Right ventricle myocardium superior (tissue), 1 donor: Measurements from ENCODE around the gene BMF. TPM values are rescaled to one million over a fixed set of nuclear protein-coding genes. Genes with fewer than 3 reads are reported as not detected.
A peak's percentile ranks its signal among the peaks of the same experiment; 100 is the strongest.

ENCODE experiments used
- ATAC-seq: fragments of 200-7000 bp; cut with Tn5 transposase; one replicate; pipeline ENCODE4 v1.9.1; 2020; ENCODE audit warnings: mild to moderate bottlenecking; ENCODE audit not compliant: poor library complexity
- DNase-seq: peaks from one replicate; pipeline ENCODE4 v3.0.0-alpha.2; 2020
- intact Hi-C: fragments of 100-400 bp; cut with DNase I; formaldehyde crosslinking; loops from one replicate; pipeline ENCODE4 v1.11.2; 2022
- total RNA-seq: library from RNA; stranded (reverse); fragmentation: NEBNext Ultra II Directional; extraction: Animal tissue kit (Norgen Biotek cat#: 25700); gene quantifications from one replicate; pipeline ENCODE4 v1.2.1, GENCODE V29; 2021
- donor health status: DM: no; HTN: yes; CAD: no; lungs with severe emphysema.

BMF gene
- total RNA-seq, 1 donor from 2014 or later = 3.4 TPM

- intact Hi-C loops = no loop called here
- ATAC-seq (no peak), DNase-seq (peak; percentile 13)
Observed at GRCh38 chr15:40094156-40094555, 14.5 kb downstream of the BMF start.

GRCh38 chr15:40092979-40093869 lies 15.5 kb downstream of the BMF start:
- DNase-seq = peak; percentile 43
- intact Hi-C loops = no loop called here
- peak; percentile 2 for ATAC-seq

GRCh38 chr15:40092256-40092978 lies 16.3 kb downstream of the BMF start:
- intact Hi-C loops = no loop called here
- DNase-seq = peak; percentile 87
- ATAC-seq = peak; percentile 92

GRCh38 chr15:40091861-40092255 lies 16.8 kb downstream of the BMF start:
- intact Hi-C loops = no loop called here
- ATAC-seq (peak; percentile 7), DNase-seq (peak; percentile 17)

GRCh38 chr15:40090774-40091455 lies 17.8 kb downstream of the BMF start:
- ATAC-seq (no peak), DNase-seq (peak; percentile 33)
- intact Hi-C loops = no loop called here

- DNase-seq (peak; percentile 18), ATAC-seq (no peak)
- intact Hi-C loops = no loop called here
Observed at GRCh38 chr15:40088929-40089755, 19.5 kb downstream of the BMF start.

- peak; percentile 71 for DNase-seq
Observed at GRCh38 chr15:40087991-40088928, 20.4 kb downstream of the BMF start.

GRCh38 chr15:40087068-40087810 lies 21.4 kb downstream of the BMF start:
- ATAC-seq (no peak), DNase-seq (peak; percentile 6)
- intact Hi-C loops = no loop called here

More at GRCh38 chr15:40087991-40088928, 20.4 kb downstream of the BMF start:
- peak; percentile 9 for ATAC-seq
- intact Hi-C loops = no loop called here

- DNase-seq (peak; percentile 30), ATAC-seq (no peak)
- intact Hi-C loops = no loop called here
Observed at GRCh38 chr15:40085266-40085665, 23.4 kb downstream of the BMF start.

GRCh38 chr15:40084650-40085049 lies 24.0 kb downstream of the BMF start:
- DNase-seq = peak; percentile 27
- intact Hi-C loops = no loop called here
- no peak for ATAC-seq

GRCh38 chr15:40082195-40082883 lies 26.3 kb downstream of the BMF start:
- ATAC-seq (peak; percentile 25), DNase-seq (peak; percentile 38)
- intact Hi-C loops = no loop called here

- intact Hi-C loops = no loop called here
- DNase-seq = peak; percentile 84
- peak; percentile 94 for ATAC-seq
Observed at GRCh38 chr15:40081691-40082194, 26.9 kb downstream of the BMF start.

- ATAC-seq = peak; percentile 2
- no peak for DNase-seq
- intact Hi-C loops = no loop called here
Observed at GRCh38 chr15:40080847-40081246, 27.8 kb downstream of the BMF start.

- ATAC-seq (no peak), DNase-seq (no peak)
- intact Hi-C loops = no loop called here
Observed at GRCh38 chr15:40080104-40080503, 28.6 kb downstream of the BMF start.

- DNase-seq (no peak), ATAC-seq (no peak)
- intact Hi-C loops = no loop called here
Observed at GRCh38 chr15:40079456-40079855, 29.2 kb downstream of the BMF start.
